ENCODE measurements around the gene RANBP17.

Gene RANBP17

GRCh38 chr5:171093598-171093997 is 231.8 kb downstream of the RANBP17 start:
- no peak for DNase-seq
- Histone ChIP-seq H3K36me3 (no peaks in the 10 kb centered on the region), H3K4me1 (no peaks in the 10 kb centered on the region), H3K4me3 (no peak overlapping the region), H3K27me3 (no peaks in the 10 kb centered on the region), H3K27ac (no peak overlapping the region), H3K9me3 (peaks cover 0 to 7% (median 2%) of the 10 kb centered on the region in 3 donors)
- intact Hi-C loops (cut with DNase I; ENCODE audit: low total_unique reads) = no loop called here
- TF ChIP-seq CTCF (IDR thresholded peaks at IDR 0.05) = no peak

GRCh38 chr5:171094356-171094755 is 232.5 kb downstream of the RANBP17 start:
- Histone ChIP-seq H3K9me3 (peaks cover 0 to 10% (median 5%) of the 10 kb centered on the region in 3 donors), H3K4me1 (no peaks in the 10 kb centered on the region), H3K27ac (no peak overlapping the region), H3K36me3 (no peaks in the 10 kb centered on the region), H3K27me3 (no peaks in the 10 kb centered on the region), H3K4me3 (no peak overlapping the region)
- TF ChIP-seq CTCF (IDR thresholded peaks at IDR 0.05) = no peak
- intact Hi-C loops (cut with DNase I; ENCODE audit: low total_unique reads) = no loop called here
- DNase-seq = no peak

GRCh38 chr5:171102877-171103610 is 241.2 kb downstream of the RANBP17 start:
- no peak for DNase-seq
- H3K9me3 ChIP-seq = peaks cover 0 to 5% (median 3%) of the 10 kb centered on the region in 3 donors
- H3K4me1 ChIP-seq = no peaks in the 10 kb centered on the region
- intact Hi-C loops (cut with DNase I; ENCODE audit: low total_unique reads) = no loop called here
- no peak overlapping the region for H3K27ac ChIP-seq
- H3K36me3 ChIP-seq = no peaks in the 10 kb centered on the region
- no peaks in the 10 kb centered on the region for H3K27me3 ChIP-seq
- no peak overlapping the region for H3K4me3 ChIP-seq
- TF ChIP-seq CTCF (IDR thresholded peaks at IDR 0.05) = no peak

GRCh38 chr5:171107669-171108068 is 245.9 kb downstream of the RANBP17 start:
- no peaks in the 10 kb centered on the region for H3K4me1 ChIP-seq
- no peaks in the 10 kb centered on the region for H3K9me3 ChIP-seq
- intact Hi-C loops (cut with DNase I; ENCODE audit: low total_unique reads) = no loop called here
- no peak overlapping the region for H3K4me3 ChIP-seq
- H3K27ac ChIP-seq = no peak overlapping the region
- H3K27me3 ChIP-seq = no peaks in the 10 kb centered on the region
- DNase-seq = no peak
- no peak for TF ChIP-seq CTCF (IDR thresholded peaks at IDR 0.05)
- no peaks in the 10 kb centered on the region for H3K36me3 ChIP-seq

- Histone ChIP-seq H3K27me3 (no peaks in the 10 kb centered on the region), H3K27ac (no peak overlapping the region), H3K36me3 (no peaks in the 10 kb centered on the region), H3K9me3 (no peaks in the 10 kb centered on the region), H3K4me1 (no peaks in the 10 kb centered on the region), H3K4me3 (no peak overlapping the region)
- no peak for TF ChIP-seq CTCF (IDR thresholded peaks at IDR 0.05)
- DNase-seq = no peak
- intact Hi-C loops (cut with DNase I; ENCODE audit: low total_unique reads) = no loop called here
These were observed 253.7 kb downstream of the RANBP17 start for GRCh38 chr5:171115519-171115918.

All from tibial artery (tissue), 4 donors.